Tibial artery (tissue), 4 donors: ENCODE data around the gene ACTL6B.

Source experiments
- DNase-seq, 2 donors: peaks; one replicate each; pipeline ENCODE4 v3.0.0-alpha.2; 2019
- H3K27ac ChIP-seq, 2 donors: fragments of 200-600 bp; sonication (generic) in 1 of 2; 1 replicate in 1 of 2; 2 replicates in 1 of 2; pipeline ENCODE4 v1.5.1; 2018 to 2019; ENCODE audit warnings: mild to moderate bottlenecking in 1 of 2
- H3K27me3 ChIP-seq, 2 donors: fragments of 200-600 bp; sonication (generic) in 1 of 2; one replicate each; pipeline versions ENCODE4 v1.5.1 to v1.6.0; 2016 to 2019
- H3K36me3 ChIP-seq, 3 donors: fragments of 200-600 bp; sonication (generic) in 2 of 3; one replicate each; pipeline ENCODE4 v1.5.1; 2016 to 2019; ENCODE audit warnings: mild to moderate bottlenecking in 2 of 3
- H3K4me1 ChIP-seq, 4 donors: fragments of 200-600 bp; sonication (generic) in 2 of 4; 1 replicate in 3 of 4; 2 replicates in 1 of 4; pipeline ENCODE4 v1.5.1; 2016 to 2019
- H3K4me3 ChIP-seq, 2 donors: fragments of 200-600 bp; sonication (generic) in 1 of 2; 1 replicate in 1 of 2; 2 replicates in 1 of 2; pipeline ENCODE4 v1.5.1; 2018 to 2019; ENCODE audit warnings: mild to moderate bottlenecking in 2 of 2
- H3K9me3 ChIP-seq, 3 donors: fragments of 200-600 bp; sonication (generic) in 1 of 3; one replicate each; pipeline ENCODE4 v1.5.1; 2016 to 2019
- intact Hi-C: fragments of 100-400 bp; cut with DNase I; formaldehyde crosslinking; loops from one replicate; pipeline ENCODE4 v1.15.0; 2023; ENCODE audit warnings: low total_unique reads
- TF ChIP-seq, protein P1 (sequence below), 2 experiments: fragments of 200-600 bp in 1 of 2; fragments of 450-650 bp in 1 of 2; IDR thresholded peaks; one replicate each; pipeline ENCODE4 v1.5.1; 2017 to 2019; ENCODE audit warnings: antibody characterized with exemption in 2 of 2, mild to moderate bottlenecking in 1 of 2, moderate library complexity in 1 of 2

ACTL6B gene

GRCh38 chr7:100607111-100607510 is 49.1 kb downstream of the ACTL6B start:
- TF ChIP-seq, protein P1, sequence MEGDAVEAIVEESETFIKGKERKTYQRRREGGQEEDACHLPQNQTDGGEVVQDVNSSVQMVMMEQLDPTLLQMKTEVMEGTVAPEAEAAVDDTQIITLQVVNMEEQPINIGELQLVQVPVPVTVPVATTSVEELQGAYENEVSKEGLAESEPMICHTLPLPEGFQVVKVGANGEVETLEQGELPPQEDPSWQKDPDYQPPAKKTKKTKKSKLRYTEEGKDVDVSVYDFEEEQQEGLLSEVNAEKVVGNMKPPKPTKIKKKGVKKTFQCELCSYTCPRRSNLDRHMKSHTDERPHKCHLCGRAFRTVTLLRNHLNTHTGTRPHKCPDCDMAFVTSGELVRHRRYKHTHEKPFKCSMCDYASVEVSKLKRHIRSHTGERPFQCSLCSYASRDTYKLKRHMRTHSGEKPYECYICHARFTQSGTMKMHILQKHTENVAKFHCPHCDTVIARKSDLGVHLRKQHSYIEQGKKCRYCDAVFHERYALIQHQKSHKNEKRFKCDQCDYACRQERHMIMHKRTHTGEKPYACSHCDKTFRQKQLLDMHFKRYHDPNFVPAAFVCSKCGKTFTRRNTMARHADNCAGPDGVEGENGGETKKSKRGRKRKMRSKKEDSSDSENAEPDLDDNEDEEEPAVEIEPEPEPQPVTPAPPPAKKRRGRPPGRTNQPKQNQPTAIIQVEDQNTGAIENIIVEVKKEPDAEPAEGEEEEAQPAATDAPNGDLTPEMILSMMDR (IDR thresholded peaks at IDR 0.05), result no peak
- no peak for DNase-seq
- H3K36me3 ChIP-seq, result peaks cover 0 to 6% (median 0%) of the 10 kb centered on the region in 3 donors
- H3K27ac ChIP-seq, result no peak overlapping the region
- H3K27me3 ChIP-seq, result no peaks in the 10 kb centered on the region
- intact Hi-C loops, result no loop called here
- no peak overlapping the region for H3K4me3 ChIP-seq
- H3K4me1 ChIP-seq, result peaks cover 0 to 28% (median 22%) of the 10 kb centered on the region in 4 donors
- no peaks in the 10 kb centered on the region for H3K9me3 ChIP-seq

- Histone ChIP-seq H3K27me3 (no peaks in the 10 kb centered on the region), H3K9me3 (no peaks in the 10 kb centered on the region), H3K27ac (no peak overlapping the region), H3K4me1 (peaks cover 0 to 36% (median 26%) of the 10 kb centered on the region in 4 donors), H3K4me3 (no peak overlapping the region), H3K36me3 (peaks cover 0 to 6% (median 0%) of the 10 kb centered on the region in 3 donors)
- TF ChIP-seq, protein P1 (IDR thresholded peaks at IDR 0.05), result no peak
- no peak for DNase-seq
- intact Hi-C loops, result no loop called here
Observed at GRCh38 chr7:100606313-100606712, 49.9 kb downstream of the ACTL6B start.

- peaks cover 0 to 6% (median 0%) of the 10 kb centered on the region in 3 donors for H3K36me3 ChIP-seq
Observed at GRCh38 chr7:100604976-100605911, 51.0 kb downstream of the ACTL6B start.

GRCh38 chr7:100604028-100604975 is 51.9 kb downstream of the ACTL6B start:
- peak overlapping the region; percentile 65 to 80 for H3K4me3 ChIP-seq
- peak; percentile 68 to 90 for DNase-seq
- intact Hi-C loops, result no loop called here
- H3K36me3 ChIP-seq, result peaks cover 0 to 6% (median 0%) of the 10 kb centered on the region in 3 donors
- TF ChIP-seq, protein P1 (IDR thresholded peaks at IDR 0.05), result peak; percentile 45
- peak overlapping the region; percentile 77 to 91 for H3K27ac ChIP-seq
- H3K9me3 ChIP-seq, result no peaks in the 10 kb centered on the region
- peaks cover 0 to 36% (median 25%) of the 10 kb centered on the region in 4 donors for H3K4me1 ChIP-seq
- no peaks in the 10 kb centered on the region for H3K27me3 ChIP-seq

More at GRCh38 chr7:100604976-100605911, 51.0 kb downstream of the ACTL6B start:
- intact Hi-C loops, result no loop called here
- H3K27me3 ChIP-seq, result no peaks in the 10 kb centered on the region
- peak overlapping the region; percentile 65 to 80 for H3K4me3 ChIP-seq
- TF ChIP-seq, protein P1 (IDR thresholded peaks at IDR 0.05), result no peak
- no peaks in the 10 kb centered on the region for H3K9me3 ChIP-seq
- H3K4me1 ChIP-seq, result peaks cover 0 to 36% (median 25%) of the 10 kb centered on the region in 4 donors
- no peak for DNase-seq
- H3K27ac ChIP-seq, result peak overlapping the region; percentile 77 to 91

DNA sequence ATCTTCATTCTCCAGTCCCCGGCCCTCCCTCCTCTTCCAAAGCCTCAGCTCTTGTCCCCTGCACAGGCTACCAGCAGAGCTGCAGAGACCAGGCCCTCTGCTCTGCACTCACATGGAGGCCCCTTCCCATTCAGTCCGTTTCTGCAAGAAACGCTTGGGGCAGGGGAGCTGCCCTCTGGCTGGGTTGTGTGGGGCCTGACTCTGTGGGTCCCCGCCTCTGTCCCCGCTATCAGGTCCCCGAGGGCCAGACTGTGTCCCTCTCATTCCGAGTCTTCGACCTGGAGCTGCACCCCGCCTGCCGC is 52.6 kb downstream of the ACTL6B start:
- intact Hi-C loops, result no loop called here
- Histone ChIP-seq H3K27me3 (no peaks in the 10 kb centered on the region), H3K9me3 (no peaks in the 10 kb centered on the region), H3K27ac (peak overlapping the region; percentile 77 to 91), H3K36me3 (peaks cover 0 to 6% (median 0%) of the 10 kb centered on the region in 3 donors), H3K4me1 (peaks cover 0 to 36% (median 25%) of the 10 kb centered on the region in 4 donors), H3K4me3 (peak overlapping the region; percentile 65 to 80)
- no peak for DNase-seq
- TF ChIP-seq, protein P1 (IDR thresholded peaks at IDR 0.05), result no peak
